ENCODE measurements around the gene SLC25A24. TPM values are rescaled to one million over a fixed set of nuclear protein-coding genes. Genes with fewer than 3 reads are reported as not detected.
"Not testable (repeated sequence)": the region's sequence is repeated elsewhere in the genome, so short reads cannot be mapped to it uniquely, and the experiment has no call there.

The SLC25A24 gene
- total RNA-seq, 2 experiments from 2014 or later: 13.6 to 15.4 TPM

DNA sequence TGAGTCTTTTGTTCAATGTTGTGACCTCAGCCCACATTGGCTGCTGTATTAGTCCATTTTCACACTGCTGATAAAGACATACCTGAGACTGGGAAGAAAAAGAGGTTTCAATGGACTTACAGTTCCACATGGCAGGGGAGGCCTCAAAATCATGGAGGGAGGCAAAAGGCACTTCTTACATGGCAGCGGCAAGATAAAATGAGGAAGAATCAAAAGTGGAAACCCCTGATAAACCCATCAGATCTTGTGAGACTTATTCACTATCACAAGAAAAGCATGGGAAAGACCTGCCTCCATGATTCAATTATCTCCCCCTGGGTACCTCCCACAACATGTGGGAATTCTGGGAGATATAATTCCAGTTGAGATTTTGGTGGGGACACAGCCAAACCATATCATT lies 68.9 kb downstream of the SLC25A24 start:
- CTCF ChIA-PET; H3K27me3 Mint-ChIP-seq; H3K4me3 Mint-ChIP-seq; H3K9me3 Mint-ChIP-seq (ENCODE audit: low read depth); POLR2A ChIA-PET; H3K4me1 Mint-ChIP-seq; H3K27ac Mint-ChIP-seq; DNase-seq; intact Hi-C loops (cut with DNase I, micrococcal nuclease); ATAC-seq: not testable (repeated sequence)
- peaks cover 11% of the 10 kb centered on the region for H3K36me3 Mint-ChIP-seq (ENCODE audit: low read depth)

DNA sequence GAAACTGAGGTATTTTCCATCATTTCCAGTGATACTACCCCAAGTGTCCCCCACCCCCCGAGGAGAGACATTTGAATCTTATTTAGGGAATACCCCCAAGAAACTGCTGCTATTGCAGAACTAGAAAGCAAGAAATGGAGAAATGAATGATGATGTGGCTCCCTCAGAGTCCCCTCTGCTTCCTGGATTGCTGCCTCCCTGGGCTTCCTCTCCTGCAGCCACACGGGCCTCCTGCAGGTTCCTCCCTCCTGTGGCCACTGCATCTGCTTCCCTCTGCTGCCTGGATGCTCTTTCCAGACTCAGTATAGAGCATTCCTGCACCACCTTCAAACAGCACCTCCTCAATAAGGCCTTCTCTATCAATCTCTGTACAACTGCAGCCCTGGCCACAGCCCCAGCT lies 69.3 kb downstream of the SLC25A24 start:
- DNase-seq: no peak
- intact Hi-C loops (cut with DNase I, micrococcal nuclease): no loop called here
- peaks cover 6% of the 10 kb centered on the region for H3K9me3 Mint-ChIP-seq (ENCODE audit: low read depth)
- POLR2A ChIA-PET: no interaction called here
- CTCF ChIA-PET: interaction anchor here (8.4 kb wide), 1 partner anchor 348 kb away, joined by 268 read pairs; no protein-coding TSS in a partner anchor
- ATAC-seq: no peak
- peaks cover 11% of the 10 kb centered on the region for H3K36me3 Mint-ChIP-seq (ENCODE audit: low read depth)
- no peaks in the 10 kb centered on the region for H3K4me1 Mint-ChIP-seq
- H3K4me3 Mint-ChIP-seq: no peak overlapping the region
- no peak overlapping the region for H3K27ac Mint-ChIP-seq
- no peaks in the 10 kb centered on the region for H3K27me3 Mint-ChIP-seq

DNA sequence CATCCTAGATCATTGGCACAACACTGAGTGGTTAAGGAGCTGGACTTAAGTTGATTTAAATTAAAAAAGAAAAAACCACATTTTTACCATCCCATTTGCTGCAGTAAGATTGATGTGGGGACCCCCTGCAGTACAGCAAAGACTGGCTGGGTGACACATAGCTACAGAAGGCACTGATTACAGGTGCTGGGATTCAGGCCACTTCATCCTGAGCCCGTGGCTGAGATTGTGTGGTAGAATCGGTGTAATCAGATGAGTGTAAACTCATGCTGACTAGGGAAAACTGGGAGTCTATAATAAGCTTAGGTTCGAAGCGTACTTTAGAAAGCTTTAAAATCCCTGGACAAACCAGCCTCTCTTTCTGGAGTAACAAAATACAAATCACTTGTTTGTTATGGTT lies 70.1 kb downstream of the SLC25A24 start:
- no peak overlapping the region for H3K27ac Mint-ChIP-seq
- intact Hi-C loops (cut with DNase I, micrococcal nuclease): loop anchor here (5.0 kb wide), 3 partner anchors 163 to 233 kb away; partner anchors contain the start of gene VAV3 (in 1 of the 2)
- H3K36me3 Mint-ChIP-seq (ENCODE audit: low read depth): peaks cover 11% of the 10 kb centered on the region
- H3K9me3 Mint-ChIP-seq (ENCODE audit: low read depth): peaks cover 6% of the 10 kb centered on the region
- CTCF ChIA-PET: interaction anchor here (8.4 kb wide), 1 partner anchor 347 kb away, joined by 268 read pairs; no protein-coding TSS in a partner anchor
- no peak overlapping the region for H3K4me3 Mint-ChIP-seq
- no peak for DNase-seq
- H3K27me3 Mint-ChIP-seq: no peaks in the 10 kb centered on the region
- no peak for ATAC-seq
- peaks cover 2% of the 10 kb centered on the region for H3K4me1 Mint-ChIP-seq
- POLR2A ChIA-PET: interaction anchor here (0.7 kb wide), 1 partner anchor 156 kb away, joined by 5 read pairs; no protein-coding TSS in a partner anchor

DNA sequence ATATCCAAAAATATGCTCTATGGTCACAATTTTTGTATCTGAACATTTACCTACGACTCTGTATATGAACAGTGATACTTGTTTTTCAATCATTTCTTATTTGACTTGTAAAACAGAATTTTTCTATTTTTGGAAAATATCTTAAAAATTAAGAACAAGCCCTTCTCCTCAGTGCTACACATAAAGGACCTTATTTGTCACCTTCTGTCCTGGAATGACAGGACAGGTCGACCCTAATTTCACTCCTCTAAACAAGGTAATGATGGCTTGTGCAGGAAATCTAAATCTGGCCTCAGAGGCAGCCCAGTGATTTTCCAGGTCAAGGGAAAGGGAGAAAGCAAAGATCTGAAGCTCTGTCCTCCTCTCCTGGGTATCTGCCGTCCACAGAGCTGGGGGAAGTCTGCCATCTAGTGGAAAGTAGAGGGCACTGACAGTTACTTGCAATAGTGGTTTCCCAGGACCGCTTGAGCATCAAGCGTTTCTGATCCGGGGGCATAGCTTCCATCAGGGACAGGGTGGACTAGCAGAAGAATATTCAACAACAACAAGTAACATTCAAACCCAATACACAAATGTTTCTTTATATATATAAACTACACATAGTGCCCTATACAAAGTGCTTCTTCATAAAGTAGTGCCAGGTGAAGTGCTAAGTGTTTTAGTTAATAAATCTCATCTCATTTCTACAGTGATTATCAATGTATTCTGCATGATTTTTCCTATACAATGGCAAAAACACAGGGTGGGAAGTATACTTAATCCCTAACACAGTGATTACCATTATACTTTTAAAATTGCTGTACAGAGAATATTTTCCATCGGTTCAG lies 74.6 kb downstream of the SLC25A24 start:
- DNase-seq: peak; percentile 77
- ChIA-PET CTCF (interaction anchor here (0.6 to 8.4 kb wide), 46 partner anchors 10 to 518 kb away, joined by 3 to 268 read pairs (median 4); partner anchors contain the start of genes SLC25A24 and VAV3), POLR2A (no interaction called here)
- Mint-ChIP-seq H3K4me3 (no peak overlapping the region), H3K9me3 (ENCODE audit: low read depth) (no peaks in the 10 kb centered on the region), H3K36me3 (ENCODE audit: low read depth) (no peaks in the 10 kb centered on the region), H3K27ac (no peak overlapping the region), H3K27me3 (no peaks in the 10 kb centered on the region), H3K4me1 (peaks cover 2% of the 10 kb centered on the region)
- ATAC-seq: peak; percentile 94
- intact Hi-C loops (cut with DNase I, micrococcal nuclease): loop anchor here (1.0 to 5.0 kb wide), 5 partner anchors 158 to 343 kb away; partner anchors contain the start of gene VAV3 (in 1 of the 2)

DNA sequence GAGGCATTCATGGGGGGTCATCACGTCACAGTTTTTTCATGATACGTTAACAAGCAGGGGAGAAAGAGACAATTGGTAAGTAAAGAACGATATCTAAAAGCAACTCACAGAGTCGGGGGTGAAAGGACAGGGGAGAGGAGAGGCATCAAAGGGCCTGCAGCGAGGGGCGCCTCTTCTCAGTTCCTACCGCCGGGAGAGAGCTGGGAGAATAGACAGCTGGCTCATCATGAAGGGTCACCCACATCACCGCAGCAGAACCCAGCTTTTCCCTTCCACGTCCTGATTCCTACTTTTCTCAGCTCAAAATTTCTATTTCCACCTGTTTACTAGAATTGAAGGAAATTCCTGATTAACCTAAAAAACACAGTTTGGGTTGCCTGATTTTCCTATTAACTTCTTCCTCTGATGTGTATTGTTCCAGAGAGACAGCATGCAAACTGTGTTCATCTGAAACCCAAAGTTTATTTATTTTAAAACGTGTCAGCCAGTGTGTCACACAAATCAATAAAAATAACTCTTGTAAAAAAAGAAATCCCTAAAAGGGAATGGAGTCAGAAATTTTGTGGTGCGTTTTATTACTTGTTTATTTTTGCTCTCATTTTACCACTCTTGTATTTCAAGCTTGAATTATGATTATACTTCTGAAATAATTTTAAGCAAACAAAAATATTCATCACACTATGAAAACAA lies 75.4 kb downstream of the SLC25A24 start:
- intact Hi-C loops (cut with DNase I, micrococcal nuclease): loop anchor here (1.0 to 5.0 kb wide), 5 partner anchors 157 to 342 kb away; partner anchors contain the start of gene VAV3 (in 1 of the 2)
- DNase-seq (no peak), ATAC-seq (no peak)
- POLR2A ChIA-PET: interaction anchor here (0.5 kb wide), 1 partner anchor 144 kb away, joined by 3 read pairs; no protein-coding TSS in a partner anchor
- Mint-ChIP-seq H3K9me3 (ENCODE audit: low read depth) (no peaks in the 10 kb centered on the region), H3K36me3 (ENCODE audit: low read depth) (no peaks in the 10 kb centered on the region), H3K4me3 (no peak overlapping the region), H3K27me3 (peaks cover 4% of the 10 kb centered on the region), H3K27ac (no peak overlapping the region), H3K4me1 (peaks cover 3% of the 10 kb centered on the region)
- CTCF ChIA-PET: interaction anchor here (0.6 to 8.4 kb wide), 43 partner anchors 9 to 803 kb away, joined by 3 to 268 read pairs (median 4); partner anchors contain the start of genes SLC25A24 and VAV3

DNA sequence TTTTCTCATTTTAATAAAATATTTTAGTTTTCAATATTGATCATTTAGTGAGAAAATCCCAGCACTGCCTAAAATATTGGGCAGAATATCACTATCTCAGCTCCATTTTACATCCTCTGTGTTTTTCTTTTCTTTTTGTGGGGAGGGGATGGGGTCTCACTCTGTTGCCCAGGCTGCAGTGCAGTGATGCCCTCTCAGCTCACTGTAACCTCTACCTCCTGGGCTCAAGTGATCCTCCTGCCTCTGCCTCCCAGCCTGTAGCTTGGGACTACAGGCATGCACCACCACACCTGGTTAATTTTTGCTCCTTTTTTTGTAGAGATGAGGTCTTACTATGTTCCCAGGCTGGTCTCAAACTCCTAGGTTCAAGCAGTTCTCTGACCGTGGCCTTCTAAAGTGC lies 76.1 kb downstream of the SLC25A24 start:
- H3K4me3 Mint-ChIP-seq: no peak overlapping the region
- ATAC-seq (no peak), DNase-seq (no peak)
- H3K27ac Mint-ChIP-seq: no peak overlapping the region
- ChIA-PET POLR2A (interaction anchor here (0.5 kb wide), 1 partner anchor 144 kb away, joined by 3 read pairs; no protein-coding TSS in a partner anchor), CTCF (interaction anchor here (0.6 to 8.4 kb wide), 18 partner anchors 9 to 803 kb away, joined by 3 to 268 read pairs (median 5); partner anchors contain the start of gene VAV3)
- no peaks in the 10 kb centered on the region for H3K9me3 Mint-ChIP-seq (ENCODE audit: low read depth)
- H3K36me3 Mint-ChIP-seq (ENCODE audit: low read depth): no peaks in the 10 kb centered on the region
- H3K27me3 Mint-ChIP-seq: peaks cover 4% of the 10 kb centered on the region
- intact Hi-C loops (cut with DNase I, micrococcal nuclease): loop anchor here in 1 of 2 experiments (2.0 kb wide), 1 partner anchor 227 kb away; no protein-coding TSS in a partner anchor
- H3K4me1 Mint-ChIP-seq: peaks cover 7% of the 10 kb centered on the region

DNA sequence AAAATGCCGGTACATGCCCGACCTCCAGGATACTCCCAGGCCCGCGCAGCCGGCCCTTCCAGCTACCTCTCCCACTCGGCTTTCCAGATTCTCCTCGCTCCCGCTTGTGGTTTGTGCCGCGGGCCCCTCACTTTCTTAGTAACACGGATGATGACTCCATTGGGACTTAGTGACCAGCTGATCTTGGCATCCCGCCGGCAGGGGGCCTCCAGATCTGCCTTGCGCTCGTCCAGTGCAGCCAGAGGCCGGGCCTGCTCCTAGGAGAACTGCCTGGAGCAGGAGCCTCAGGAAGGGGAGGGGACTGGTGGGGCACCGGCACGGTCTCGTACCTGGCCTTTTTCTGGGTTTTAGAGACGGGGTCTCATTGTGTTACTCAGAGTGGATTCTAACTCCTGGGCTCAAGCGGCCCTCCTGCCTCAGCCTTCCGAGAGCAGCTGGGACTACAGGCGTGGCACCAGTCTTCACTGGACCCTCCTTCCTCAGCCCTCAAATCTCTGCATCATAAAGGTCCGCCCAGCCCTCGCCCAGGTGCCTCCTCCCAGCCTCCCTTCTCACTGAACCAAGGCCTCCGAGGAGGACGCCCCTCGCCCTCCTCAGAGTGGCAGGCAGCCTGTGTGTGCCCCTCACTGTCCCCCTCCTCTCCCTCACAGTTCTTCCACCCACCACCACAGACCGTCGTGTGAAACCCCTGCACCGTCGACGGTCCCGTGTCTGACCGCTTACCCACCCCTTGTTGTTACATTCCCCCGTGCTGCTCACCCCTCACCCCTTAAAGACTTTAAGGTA lies 78.6 kb downstream of the SLC25A24 start:
- POLR2A ChIA-PET: no interaction called here

DNA sequence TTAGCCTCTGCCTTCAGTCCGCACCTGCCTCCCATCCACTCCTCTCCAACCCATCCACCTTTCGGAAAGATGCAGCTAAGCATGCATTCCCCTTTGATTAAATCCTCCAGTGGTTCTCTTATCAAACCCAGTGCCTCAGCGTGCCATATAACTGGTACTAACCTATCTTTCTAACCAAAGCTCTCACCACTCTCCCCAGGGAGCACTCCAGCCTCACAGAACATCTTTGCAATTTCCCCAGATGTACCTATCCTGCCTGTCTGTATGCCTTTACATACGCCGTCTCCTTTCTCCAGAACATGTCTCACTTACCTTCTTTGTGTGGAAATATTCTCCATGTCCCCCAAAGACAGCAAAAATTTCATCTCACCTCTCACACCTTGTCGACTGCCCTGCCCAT lies 80.0 kb downstream of the SLC25A24 start:
- ATAC-seq: no peak
- H3K4me3 Mint-ChIP-seq: no peak overlapping the region
- peaks cover 12% of the 10 kb centered on the region for H3K4me1 Mint-ChIP-seq
- H3K27me3 Mint-ChIP-seq: peaks cover 4% of the 10 kb centered on the region
- no peak for DNase-seq
- ChIA-PET POLR2A (no interaction called here), CTCF (interaction anchor here (1.0 to 3.5 kb wide), 3 partner anchors 324 to 339 kb away, joined by 3 to 26 read pairs (median 3); no protein-coding TSS in a partner anchor)
- no peak overlapping the region for H3K27ac Mint-ChIP-seq
- intact Hi-C loops (cut with DNase I, micrococcal nuclease): no loop called here
- no peaks in the 10 kb centered on the region for H3K9me3 Mint-ChIP-seq (ENCODE audit: low read depth)
- H3K36me3 Mint-ChIP-seq (ENCODE audit: low read depth): no peaks in the 10 kb centered on the region

More for the DNA sequence above, 78.6 kb downstream of the SLC25A24 start:
- Mint-ChIP-seq H3K27me3 (peaks cover 4% of the 10 kb centered on the region), H3K4me3 (no peak overlapping the region), H3K9me3 (ENCODE audit: low read depth) (no peaks in the 10 kb centered on the region), H3K36me3 (ENCODE audit: low read depth) (no peaks in the 10 kb centered on the region), H3K27ac (no peak overlapping the region), H3K4me1 (peaks cover 15% of the 10 kb centered on the region)
- no peak for ATAC-seq
- DNase-seq: no peak
- CTCF ChIA-PET: no interaction called here
- intact Hi-C loops (cut with DNase I, micrococcal nuclease): no loop called here

DNA sequence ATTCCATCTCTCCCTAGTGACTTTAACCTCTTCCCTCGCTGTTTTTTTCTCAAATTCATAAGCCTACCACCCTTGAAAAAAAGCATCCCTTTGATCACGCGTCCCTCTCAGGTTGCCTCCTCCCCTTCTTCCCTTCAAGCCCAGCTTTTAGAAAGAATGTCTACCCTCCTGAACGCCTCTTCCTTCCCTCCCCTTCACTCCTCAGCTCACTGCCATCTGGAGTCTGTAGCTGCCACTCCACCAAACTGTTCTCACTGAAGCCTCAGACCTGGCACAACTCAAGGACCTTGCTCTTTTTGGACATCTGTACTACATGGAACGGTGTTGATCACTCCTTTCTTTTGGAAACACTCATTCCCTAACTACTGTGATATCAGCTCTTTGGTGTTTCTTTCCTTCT lies 80.6 kb downstream of the SLC25A24 start:
- H3K27me3 Mint-ChIP-seq: peaks cover 4% of the 10 kb centered on the region
- no peak for ATAC-seq
- ChIA-PET POLR2A (no interaction called here), CTCF (interaction anchor here (0.8 to 3.5 kb wide), 5 partner anchors 43 to 345 kb away, joined by 3 to 26 read pairs (median 3); no protein-coding TSS in a partner anchor)
- no peak for DNase-seq
- peaks cover 12% of the 10 kb centered on the region for H3K4me1 Mint-ChIP-seq
- H3K4me3 Mint-ChIP-seq: no peak overlapping the region
- intact Hi-C loops (cut with DNase I, micrococcal nuclease): no loop called here
- H3K36me3 Mint-ChIP-seq (ENCODE audit: low read depth): no peaks in the 10 kb centered on the region
- no peak overlapping the region for H3K27ac Mint-ChIP-seq
- no peaks in the 10 kb centered on the region for H3K9me3 Mint-ChIP-seq (ENCODE audit: low read depth)

DNA sequence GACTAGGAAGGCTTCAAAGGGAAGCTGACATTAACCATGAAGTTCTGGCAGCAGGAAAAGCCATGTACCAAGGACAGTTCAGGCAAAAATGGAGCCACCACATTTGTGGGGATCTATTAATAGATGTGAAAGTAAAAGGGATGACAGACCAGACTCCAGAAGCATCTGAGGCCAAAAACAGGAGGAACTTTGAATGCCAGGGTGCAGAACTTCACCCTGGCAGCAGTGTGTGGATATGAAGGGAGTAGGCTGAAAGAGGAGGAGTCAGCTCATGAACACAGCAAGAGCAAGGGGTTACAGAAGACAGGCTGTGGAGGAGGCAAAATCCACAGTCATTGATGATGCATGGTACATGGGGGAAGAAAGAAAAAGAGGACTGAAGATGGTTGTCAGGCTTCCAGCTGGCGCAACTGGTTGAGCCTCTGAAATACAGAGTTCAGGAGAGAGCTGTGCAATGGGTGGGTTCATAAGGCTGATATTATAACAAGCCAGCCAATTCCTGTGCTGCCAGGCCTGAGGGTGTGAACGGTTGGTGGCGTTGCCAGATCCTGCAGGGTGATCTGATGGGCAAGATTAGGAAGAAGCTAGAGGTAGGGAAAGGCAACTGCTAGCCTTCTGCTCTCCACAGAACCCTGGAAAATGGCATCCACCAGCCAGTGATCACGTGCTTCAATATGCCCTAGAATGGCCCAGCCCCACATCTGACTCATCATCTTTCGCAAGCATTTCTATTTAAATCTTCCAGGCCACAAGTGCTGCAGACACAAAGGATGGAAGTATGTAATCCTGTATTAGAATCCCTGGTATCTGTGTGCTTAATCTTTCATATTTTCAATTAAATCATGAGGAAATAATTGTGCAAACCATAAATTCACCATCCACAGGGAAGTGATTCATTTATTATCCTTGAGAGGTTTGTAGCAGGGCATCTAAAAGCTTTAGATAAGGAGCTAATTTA lies 81.9 kb downstream of the SLC25A24 start:
- H3K36me3 Mint-ChIP-seq (ENCODE audit: low read depth): no peaks in the 10 kb centered on the region
- CTCF ChIA-PET: interaction anchor here (0.6 to 3.5 kb wide), 7 partner anchors 41 to 344 kb away, joined by 3 to 26 read pairs (median 3); no protein-coding TSS in a partner anchor
- intact Hi-C loops (cut with DNase I, micrococcal nuclease): no loop called here
- POLR2A ChIA-PET: no interaction called here
- peak; percentile 15 for DNase-seq
- no peaks in the 10 kb centered on the region for H3K9me3 Mint-ChIP-seq (ENCODE audit: low read depth)
- H3K4me3 Mint-ChIP-seq: no peak overlapping the region
- H3K4me1 Mint-ChIP-seq: peaks cover 12% of the 10 kb centered on the region
- H3K27me3 Mint-ChIP-seq: peaks cover 4% of the 10 kb centered on the region
- no peak overlapping the region for H3K27ac Mint-ChIP-seq
- no peak for ATAC-seq
